ENCODE measurements around the gene EFHC1.

- TF ChIP-seq CTCF (IDR thresholded peaks at IDR 0.05) (no peak), POLR2A (IDR thresholded peaks at IDR 0.05) (no peak)
Measured at GRCh38 chr6:52553719-52554118, 133.6 kb downstream of the EFHC1 start.
